Central memory CD8-positive, alpha-beta T cell (primary cell): ENCODE measurements around the gene VPS36.

Experiments
- ATAC-seq: fragments of 150-1000 bp; cut with Tn5 transposase; replicated peaks from 2 replicates; pipeline ENCODE4 v1.10.0; 2022; ENCODE audit warnings: mild to moderate bottlenecking, moderate FRiP score, moderate number of reproducible peaks; ENCODE audit not compliant: poor library complexity, severe bottlenecking; ENCODE audit errors: extremely low read depth
- DNase-seq, 2 donors: peaks; one replicate each; pipeline ENCODE4 v3.0.0; 2021; ENCODE audit warnings: low spot score in 2 of 2
- H3K27ac Mint-ChIP-seq: one replicate; pipeline ENCODE4 v1.8.0; 2022; ENCODE audit warnings: low read depth, mild to moderate bottlenecking, moderate library complexity, mixed read lengths
- H3K27me3 Mint-ChIP-seq: one replicate; pipeline ENCODE4 v1.8.0; 2022; ENCODE audit warnings: mixed read lengths
- H3K36me3 Mint-ChIP-seq: one replicate; pipeline ENCODE4 v1.8.0; 2022; ENCODE audit warnings: mild to moderate bottlenecking, moderate library complexity, mixed read lengths; ENCODE audit not compliant: insufficient read depth
- H3K4me1 Mint-ChIP-seq: one replicate; pipeline ENCODE4 v1.8.0; 2022; ENCODE audit warnings: mixed read lengths
- H3K4me3 Mint-ChIP-seq: one replicate; pipeline ENCODE4 v1.8.0; 2022; ENCODE audit warnings: mild to moderate bottlenecking, moderate library complexity, mixed read lengths
- H3K9me3 Mint-ChIP-seq: one replicate; pipeline ENCODE4 v1.8.0; 2022; ENCODE audit warnings: mixed read lengths

Gene VPS36

DNA sequence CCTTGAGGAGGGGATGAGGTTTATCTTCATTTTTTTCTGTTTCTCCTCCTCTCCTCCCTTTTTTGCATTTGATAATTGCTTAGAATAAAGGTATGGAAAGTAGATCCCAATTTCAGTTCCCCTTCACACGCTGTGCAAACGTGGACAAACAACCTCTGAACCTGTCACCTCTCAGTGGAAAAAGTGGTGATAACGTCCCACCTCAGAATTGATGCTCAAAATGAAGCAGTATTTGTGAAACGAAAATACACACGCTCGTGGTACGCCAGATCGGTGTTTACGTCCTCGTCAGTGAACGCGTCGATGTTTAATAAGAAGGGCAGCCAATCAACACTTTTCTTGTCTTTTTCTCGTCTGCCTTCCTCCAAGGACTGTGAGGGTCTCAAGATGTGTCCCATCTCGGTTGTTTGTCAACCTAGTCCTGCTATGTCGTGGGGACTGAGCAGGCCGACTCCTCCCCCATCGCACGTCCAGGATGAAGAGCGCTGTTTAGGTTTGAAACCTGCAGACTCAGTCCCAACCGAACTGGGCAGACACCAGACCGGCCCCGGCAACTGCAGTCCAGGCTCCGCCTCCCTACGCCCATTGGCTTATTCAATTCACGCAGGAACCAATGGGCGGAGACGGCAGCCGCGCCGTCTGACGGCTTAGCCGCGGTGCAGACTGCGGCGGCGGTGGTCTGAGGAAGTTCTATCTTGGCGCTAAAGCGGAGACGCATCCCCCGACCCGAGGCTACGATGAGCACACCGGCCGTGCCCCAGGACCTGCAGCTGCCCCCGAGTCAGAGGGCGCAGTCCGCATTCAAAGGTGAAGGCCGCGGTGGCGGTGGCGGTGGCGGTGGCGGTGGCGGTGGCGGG, 4.6 kb upstream of the VPS36 start, which contains the start of gene CKAP2:
Gene CKAP2, plus strand, starts transcription at position 659 of the 857 bp plus-strand sequence. Its CDS starts 79 bp downstream, at position 738.
- H3K27ac Mint-ChIP-seq, result peak within 1 kb of the TSS; percentile 99
- peaks cover 22% of the 10 kb centered on the region for H3K4me1 Mint-ChIP-seq
- ATAC-seq (peak; percentile 84), DNase-seq (peak; percentile 89 to 94)
- no peaks in the 10 kb centered on the region for H3K27me3 Mint-ChIP-seq
- H3K36me3 Mint-ChIP-seq, result peaks cover 31% of the 10 kb centered on the region
- peak within 1 kb of the TSS; percentile 95 for H3K4me3 Mint-ChIP-seq
- H3K9me3 Mint-ChIP-seq, result no peaks in the 10 kb centered on the region

DNA sequence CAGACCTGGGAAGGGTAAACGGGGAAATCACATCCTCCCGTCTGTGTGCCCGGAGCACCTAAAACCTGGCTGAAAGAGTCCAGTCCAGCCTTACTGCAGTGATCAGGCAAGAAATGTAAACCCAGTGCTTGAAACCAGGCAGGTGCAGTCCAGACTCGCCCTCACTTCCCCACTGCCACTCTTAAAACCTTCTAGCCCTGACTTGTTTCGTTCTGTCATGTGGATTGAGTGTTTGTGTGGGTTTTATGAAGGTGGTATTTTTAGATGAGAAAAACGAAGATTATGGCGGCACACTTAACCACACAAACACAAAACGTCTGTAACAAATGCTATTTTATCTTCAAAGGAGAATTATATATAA, 4.0 kb upstream of the VPS36 start:
- Mint-ChIP-seq H3K27me3 (no peaks in the 10 kb centered on the region), H3K27ac (peak overlapping the region; percentile 99), H3K9me3 (no peaks in the 10 kb centered on the region), H3K4me3 (peak overlapping the region; percentile 95), H3K4me1 (peaks cover 27% of the 10 kb centered on the region), H3K36me3 (peaks cover 34% of the 10 kb centered on the region)
- ATAC-seq (peak; percentile 15), DNase-seq (peak in 1 of 2 donors; percentile 18)

DNA sequence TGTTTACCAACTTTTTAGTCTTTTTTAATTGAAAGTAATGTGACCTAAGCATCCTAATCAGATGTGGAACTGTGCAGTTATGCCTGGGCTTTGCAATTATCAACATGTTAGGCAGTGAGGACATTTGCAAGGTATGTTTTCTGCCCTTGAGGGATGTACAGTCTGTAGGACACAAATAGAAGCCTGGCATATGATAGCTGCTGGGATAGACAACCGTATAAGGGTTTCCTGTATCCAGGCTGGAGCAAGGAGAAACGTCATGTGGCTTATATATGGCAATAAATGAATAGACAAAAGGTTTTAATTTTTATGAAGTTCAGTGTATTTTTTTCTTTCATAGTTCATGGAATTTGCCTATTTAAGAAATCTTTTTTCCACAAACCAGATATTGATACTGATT, 2.0 kb upstream of the VPS36 start:
- DNase-seq (no peak), ATAC-seq (no peak)
- Mint-ChIP-seq H3K36me3 (peaks cover 32% of the 10 kb centered on the region), H3K4me1 (peaks cover 45% of the 10 kb centered on the region), H3K27ac (no peak overlapping the region), H3K4me3 (no peak overlapping the region), H3K9me3 (no peaks in the 10 kb centered on the region), H3K27me3 (no peaks in the 10 kb centered on the region)

DNA sequence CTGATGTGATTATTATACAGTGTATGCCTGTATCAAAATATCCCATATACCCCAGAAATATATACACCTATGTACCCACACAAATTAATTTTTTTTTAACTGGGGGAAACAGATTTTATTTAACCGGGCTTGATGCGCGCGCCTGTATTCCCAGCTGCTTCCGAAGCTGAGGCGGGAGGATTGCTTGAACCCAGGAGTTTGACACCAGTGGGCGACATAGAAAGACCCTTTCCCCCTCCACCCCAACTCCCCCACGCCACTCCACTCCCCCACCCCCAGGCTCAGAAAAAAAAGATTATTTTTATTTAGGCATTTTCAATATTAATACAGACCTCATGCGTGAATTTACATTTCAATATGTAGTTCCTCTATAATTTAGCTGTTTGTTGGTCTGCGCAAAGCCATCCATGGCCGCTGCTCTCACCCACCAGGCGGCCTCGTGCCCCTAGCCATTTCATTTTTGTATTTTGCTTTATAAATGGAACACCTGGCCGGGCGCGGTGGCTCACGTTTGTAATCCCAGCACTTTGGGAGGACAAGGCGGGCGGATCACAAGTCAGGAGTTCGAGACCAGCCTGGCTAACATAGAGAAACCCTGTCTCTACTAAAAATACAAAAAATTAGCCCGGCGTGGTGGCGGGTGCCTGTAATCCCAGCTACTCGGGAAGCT, 836 bp upstream of the VPS36 start:
- no peaks in the 10 kb centered on the region for H3K9me3 Mint-ChIP-seq
- H3K27ac Mint-ChIP-seq, result peak overlapping the region; percentile 94

DNA sequence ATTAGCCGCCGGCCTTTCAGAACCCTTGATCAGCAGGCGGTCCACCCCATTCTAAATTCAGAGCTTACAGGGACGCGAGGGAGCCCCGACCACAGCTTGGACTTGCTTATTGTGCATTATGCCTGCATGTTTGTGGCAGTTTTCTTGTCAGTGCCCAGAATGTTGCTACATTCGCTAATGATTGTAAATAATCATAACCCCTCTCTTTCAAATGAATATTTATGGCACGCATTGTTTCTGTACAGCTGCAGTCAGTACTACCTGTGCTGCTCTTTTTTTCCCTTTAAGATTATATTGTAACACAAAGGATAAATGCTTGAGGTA, 321 bp upstream of the VPS36 start:
- peaks cover 27% of the 10 kb centered on the region for H3K36me3 Mint-ChIP-seq
- no peaks in the 10 kb centered on the region for H3K9me3 Mint-ChIP-seq
- peak overlapping the region; percentile 94 for H3K27ac Mint-ChIP-seq
- H3K4me1 Mint-ChIP-seq, result peaks cover 42% of the 10 kb centered on the region
- ATAC-seq, result no peak
- H3K4me3 Mint-ChIP-seq, result peak overlapping the region; percentile 88
- H3K27me3 Mint-ChIP-seq, result no peaks in the 10 kb centered on the region
- DNase-seq, result no peak

More for the DNA sequence above, 836 bp upstream of the VPS36 start:
- peaks cover 47% of the 10 kb centered on the region for H3K4me1 Mint-ChIP-seq
- DNase-seq (no peak), ATAC-seq (no peak)
- no peaks in the 10 kb centered on the region for H3K27me3 Mint-ChIP-seq
- peaks cover 28% of the 10 kb centered on the region for H3K36me3 Mint-ChIP-seq
- peak overlapping the region; percentile 88 for H3K4me3 Mint-ChIP-seq

DNA sequence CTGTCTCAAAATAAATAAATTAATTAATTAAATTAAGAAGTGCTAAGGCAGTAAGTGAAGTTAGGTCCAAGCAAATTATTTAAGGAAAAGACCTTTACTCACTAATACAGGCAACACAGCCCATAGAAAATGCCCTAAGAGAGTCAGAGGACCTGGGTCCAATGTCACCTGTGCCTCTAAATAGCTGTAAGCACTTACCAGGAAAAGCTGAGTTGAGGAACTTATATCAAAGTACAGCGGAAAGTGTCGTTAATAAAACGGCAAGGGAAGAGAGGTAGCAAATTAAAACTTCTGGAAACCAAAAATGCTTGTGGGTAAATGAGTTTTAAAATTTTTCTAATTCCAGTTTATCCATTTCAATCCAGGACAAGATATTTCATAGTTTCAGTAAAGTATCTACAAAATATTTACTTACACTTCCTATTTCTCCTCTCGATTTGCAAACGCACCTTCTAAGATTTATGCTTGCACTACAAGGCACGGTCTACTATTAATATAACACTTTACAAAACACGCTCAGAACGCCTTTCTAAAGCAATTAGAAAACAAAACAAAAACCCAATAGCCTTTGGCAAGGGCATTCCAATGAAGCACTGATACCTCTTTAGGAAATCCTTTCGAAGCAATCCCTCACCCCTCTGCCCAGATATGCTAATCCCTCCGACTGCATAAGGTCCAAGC, 963 bp downstream of the VPS36 start:
- H3K36me3 Mint-ChIP-seq, result peaks cover 20% of the 10 kb centered on the region
- H3K4me3 Mint-ChIP-seq, result peak overlapping the region; percentile 88

DNA sequence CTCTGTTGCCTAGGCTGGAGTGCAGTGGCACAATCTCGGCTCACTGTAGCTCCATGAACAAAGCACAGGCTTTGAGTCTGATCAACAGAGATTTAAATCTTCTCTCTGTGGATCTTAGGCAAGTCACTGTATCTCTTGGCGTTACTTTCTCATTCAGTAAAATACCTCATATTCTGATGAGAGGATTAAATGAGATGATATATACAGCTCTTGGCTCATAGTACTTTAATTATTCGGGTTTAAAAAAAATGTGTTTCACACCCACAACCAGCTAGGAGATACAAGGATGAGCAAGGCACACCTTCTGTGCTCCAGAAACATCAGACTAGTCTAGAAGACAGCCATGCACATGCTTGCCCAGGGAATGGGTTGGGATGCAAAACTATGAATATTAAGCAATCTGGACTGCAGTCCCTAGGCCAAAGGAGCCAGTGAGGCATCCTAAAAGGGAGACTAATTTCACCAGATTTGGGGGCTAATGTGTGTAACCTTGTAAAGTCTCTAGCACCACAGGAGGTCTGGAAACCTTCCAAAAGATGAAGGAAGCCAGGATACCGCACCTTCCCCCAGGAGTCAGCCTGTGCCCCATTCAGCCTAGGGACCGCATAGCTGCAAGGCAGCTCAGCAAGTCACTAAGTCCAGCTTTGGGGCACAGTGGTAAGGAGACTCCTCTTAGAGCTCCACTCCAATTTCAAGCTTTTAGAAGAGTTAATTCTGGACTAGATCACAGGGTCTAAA, 2.5 kb downstream of the VPS36 start:
- ATAC-seq (no peak), DNase-seq (no peak)
- Mint-ChIP-seq H3K27me3 (no peaks in the 10 kb centered on the region), H3K27ac (peak overlapping the region; percentile 94), H3K36me3 (peaks cover 19% of the 10 kb centered on the region), H3K4me1 (peaks cover 32% of the 10 kb centered on the region), H3K9me3 (no peaks in the 10 kb centered on the region), H3K4me3 (peak overlapping the region; percentile 88)

More for the DNA sequence above, 963 bp downstream of the VPS36 start:
- H3K9me3 Mint-ChIP-seq, result no peaks in the 10 kb centered on the region
- H3K27me3 Mint-ChIP-seq, result no peaks in the 10 kb centered on the region
- ATAC-seq, result peak; percentile 1
- H3K27ac Mint-ChIP-seq, result peak overlapping the region; percentile 94
- H3K4me1 Mint-ChIP-seq, result peaks cover 34% of the 10 kb centered on the region
- no peak for DNase-seq

DNA sequence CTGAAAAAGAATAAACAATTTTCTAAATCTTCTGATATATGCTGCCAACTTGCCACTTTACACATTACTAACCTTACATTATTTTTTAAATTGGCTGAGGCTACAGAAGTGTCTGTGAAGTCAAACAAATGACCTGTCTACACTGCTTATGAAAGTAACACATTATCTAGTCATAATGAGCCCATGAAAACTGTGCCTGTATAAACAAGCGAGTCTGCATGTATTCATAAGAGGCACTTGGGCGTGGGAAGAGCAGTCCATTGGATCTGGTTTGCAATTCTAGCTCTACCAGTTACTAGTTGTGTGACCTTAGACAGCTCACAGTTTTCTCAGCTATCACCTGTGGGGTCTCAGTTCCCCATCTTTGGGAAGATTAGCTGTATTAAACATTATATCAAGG, 3.1 kb downstream of the VPS36 start:
- peak overlapping the region; percentile 88 for H3K4me3 Mint-ChIP-seq
- no peak for ATAC-seq
- no peaks in the 10 kb centered on the region for H3K9me3 Mint-ChIP-seq
- H3K36me3 Mint-ChIP-seq, result peaks cover 19% of the 10 kb centered on the region
- no peak overlapping the region for H3K27ac Mint-ChIP-seq
- H3K4me1 Mint-ChIP-seq, result peaks cover 38% of the 10 kb centered on the region
- DNase-seq, result no peak
- H3K27me3 Mint-ChIP-seq, result no peaks in the 10 kb centered on the region

DNA sequence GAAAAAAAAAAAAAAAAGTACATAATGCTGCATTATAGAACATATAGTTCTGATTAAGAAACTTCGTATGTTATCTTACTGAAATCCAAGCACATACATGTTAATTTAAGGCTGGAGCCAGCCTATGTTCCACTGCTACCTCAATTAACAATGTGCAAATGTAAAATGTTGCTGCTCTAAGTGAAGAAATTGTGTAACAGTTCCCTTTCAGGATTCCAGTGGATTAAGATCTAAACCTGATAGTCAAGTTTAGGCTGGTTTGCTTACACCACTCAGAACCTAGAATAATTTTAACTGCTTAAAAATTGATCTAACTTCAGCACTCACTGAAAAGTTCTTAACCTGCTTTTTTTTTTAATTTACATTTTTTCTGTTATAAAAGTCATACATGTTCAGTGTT, 4.2 kb downstream of the VPS36 start:
- DNase-seq, result no peak
- H3K4me3 Mint-ChIP-seq, result no peak overlapping the region
- no peak overlapping the region for H3K27ac Mint-ChIP-seq

DNA sequence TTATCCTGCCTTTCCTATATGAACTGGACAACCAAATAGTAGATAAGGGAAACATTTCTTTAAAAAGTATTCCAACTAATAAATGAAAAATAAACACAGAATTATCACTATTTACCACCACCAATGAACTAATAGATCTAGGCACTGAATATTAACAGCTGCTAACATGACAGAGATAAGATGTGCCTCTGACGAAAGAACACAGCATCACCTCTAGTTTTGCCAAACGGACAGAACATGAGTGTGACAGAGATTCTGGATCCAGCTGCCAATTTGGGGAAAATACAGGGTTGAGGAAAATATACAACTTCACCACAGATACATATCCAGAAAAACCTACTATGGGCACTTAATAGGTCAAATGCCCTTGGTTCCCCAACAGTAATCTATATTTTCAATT, 18.0 kb downstream of the VPS36 start:
- Mint-ChIP-seq H3K4me1 (peaks cover 6% of the 10 kb centered on the region), H3K9me3 (no peaks in the 10 kb centered on the region), H3K36me3 (peaks cover 63% of the 10 kb centered on the region), H3K4me3 (no peak overlapping the region), H3K27me3 (no peaks in the 10 kb centered on the region), H3K27ac (no peak overlapping the region)
- ATAC-seq (no peak), DNase-seq (no peak)

More for the DNA sequence above, 4.2 kb downstream of the VPS36 start:
- H3K4me1 Mint-ChIP-seq, result peaks cover 40% of the 10 kb centered on the region
- H3K36me3 Mint-ChIP-seq, result peaks cover 19% of the 10 kb centered on the region
- H3K9me3 Mint-ChIP-seq, result no peaks in the 10 kb centered on the region
- no peak for ATAC-seq
- H3K27me3 Mint-ChIP-seq, result no peaks in the 10 kb centered on the region

DNA sequence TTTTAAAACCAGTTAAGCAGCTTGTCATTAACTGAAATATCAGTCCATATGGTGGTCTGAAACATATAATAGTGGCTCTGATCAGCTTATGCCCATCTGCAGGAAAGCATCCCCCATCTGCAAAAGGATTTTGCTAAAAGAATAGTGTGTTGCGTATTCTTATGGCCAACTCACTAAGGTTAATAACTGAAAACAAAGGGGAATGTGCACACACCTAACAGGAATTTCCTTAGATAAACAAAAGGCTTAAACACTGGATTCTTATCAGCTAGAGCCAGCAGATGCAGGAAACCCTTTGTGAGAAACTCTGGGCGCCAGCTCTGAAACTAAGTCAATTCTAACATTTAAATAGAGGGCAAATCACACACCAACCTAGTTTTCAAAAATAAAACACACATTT, 22.1 kb downstream of the VPS36 start:
- no peak overlapping the region for H3K27ac Mint-ChIP-seq
- H3K4me3 Mint-ChIP-seq, result no peak overlapping the region
- H3K9me3 Mint-ChIP-seq, result no peaks in the 10 kb centered on the region
- no peaks in the 10 kb centered on the region for H3K4me1 Mint-ChIP-seq
- peaks cover 48% of the 10 kb centered on the region for H3K36me3 Mint-ChIP-seq
- no peak for ATAC-seq
- DNase-seq, result no peak
- H3K27me3 Mint-ChIP-seq, result no peaks in the 10 kb centered on the region

DNA sequence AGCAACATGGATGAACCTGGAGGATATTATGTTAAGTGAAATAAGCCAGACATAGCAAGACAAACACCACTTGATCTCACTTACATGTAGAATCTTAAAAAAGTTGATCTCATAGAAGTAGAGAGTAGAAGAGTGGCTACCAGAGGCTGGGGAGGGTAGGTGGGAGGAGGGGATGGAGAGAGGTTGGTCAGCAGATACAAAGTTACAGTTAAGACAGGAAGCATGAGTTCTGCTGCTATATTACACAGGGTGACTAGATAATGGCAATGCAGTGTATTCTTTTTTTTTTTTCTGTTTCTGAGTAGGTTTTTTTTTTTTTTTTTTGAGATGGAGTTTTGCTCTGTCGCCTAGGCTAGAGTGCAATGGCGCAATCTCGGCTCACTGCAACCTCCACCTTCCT, 29.2 kb downstream of the VPS36 start:
- H3K4me3 Mint-ChIP-seq, result no peak overlapping the region
- H3K9me3 Mint-ChIP-seq, result no peaks in the 10 kb centered on the region
- no peak overlapping the region for H3K27ac Mint-ChIP-seq
- peaks cover 5% of the 10 kb centered on the region for H3K4me1 Mint-ChIP-seq
- no peaks in the 10 kb centered on the region for H3K27me3 Mint-ChIP-seq
- ATAC-seq (no peak), DNase-seq (no peak)
- H3K36me3 Mint-ChIP-seq, result peaks cover 59% of the 10 kb centered on the region
